Cardiac muscle cell (in vitro differentiated cells and primary cell): ENCODE data around the gene TIMM50. TPM values are rescaled to one million over a fixed set of nuclear protein-coding genes. Genes with fewer than 3 reads are reported as not detected.
A peak's percentile ranks its signal among the peaks of the same experiment; 100 is the strongest.

ENCODE experiments used
- DNase-seq, 2 donors: peaks; one replicate each; pipeline versions ENCODE4 v3.0.0 to v3.0.0-alpha.2; 2010 to 2017; ENCODE audit warnings: low read depth in 1 of 2, low spot score in 1 of 2
- H3K27ac ChIP-seq: fragments of 200-600 bp; sonication (generic); 2 replicates; pipeline ENCODE4 v1.5.1; 2016
- H3K27me3 ChIP-seq: fragments of 200-600 bp; sonication (generic); 2 replicates; pipeline ENCODE4 v1.6.0; 2016; ENCODE audit warnings: control low read depth
- H3K36me3 ChIP-seq: fragments of 200-600 bp; sonication (generic); 2 replicates; pipeline ENCODE4 v1.5.1; 2016; ENCODE audit warnings: control low read depth
- H3K4me1 ChIP-seq: fragments of 200-600 bp; sonication (generic); 2 replicates; pipeline ENCODE4 v1.8.1; 2017; ENCODE audit warnings: low read depth, mild to moderate bottlenecking, mixed run types
- H3K4me3 ChIP-seq: fragments of 200-600 bp; sonication (generic); 2 replicates; pipeline ENCODE4 v1.5.1; 2016; ENCODE audit warnings: mild to moderate bottlenecking
- H3K9me3 ChIP-seq: fragments of 200-600 bp; sonication (generic); 2 replicates; pipeline ENCODE4 v1.5.1; 2017; ENCODE audit warnings: low read depth, mild to moderate bottlenecking, control low read depth
- CTCF ChIP-seq: IDR thresholded peaks from 2 replicates; pipeline ENCODE4 v1.5.1; 2012; ENCODE audit warnings: low read depth, mild to moderate bottlenecking, low read length
- polyA plus RNA-seq: library from polyadenylated mRNA; unstranded; fragments of >200 nt; fragmentation: Nextera tagmentation; extraction: Ambion mirVana; gene quantifications from 2 replicates; pipeline ENCODE4 v1.2.1, GENCODE V29; 2016
- total RNA-seq: library from RNA; depleted of rRNA; stranded (reverse); fragments of >200 nt; gene quantifications from 2 replicates; pipeline ENCODE4 v1.2.3, GENCODE V29; 2016

Gene TIMM50
- total and polyA plus RNA-seq, 2 experiments from 2014 or later = 80.4 to 93.3 TPM

DNA sequence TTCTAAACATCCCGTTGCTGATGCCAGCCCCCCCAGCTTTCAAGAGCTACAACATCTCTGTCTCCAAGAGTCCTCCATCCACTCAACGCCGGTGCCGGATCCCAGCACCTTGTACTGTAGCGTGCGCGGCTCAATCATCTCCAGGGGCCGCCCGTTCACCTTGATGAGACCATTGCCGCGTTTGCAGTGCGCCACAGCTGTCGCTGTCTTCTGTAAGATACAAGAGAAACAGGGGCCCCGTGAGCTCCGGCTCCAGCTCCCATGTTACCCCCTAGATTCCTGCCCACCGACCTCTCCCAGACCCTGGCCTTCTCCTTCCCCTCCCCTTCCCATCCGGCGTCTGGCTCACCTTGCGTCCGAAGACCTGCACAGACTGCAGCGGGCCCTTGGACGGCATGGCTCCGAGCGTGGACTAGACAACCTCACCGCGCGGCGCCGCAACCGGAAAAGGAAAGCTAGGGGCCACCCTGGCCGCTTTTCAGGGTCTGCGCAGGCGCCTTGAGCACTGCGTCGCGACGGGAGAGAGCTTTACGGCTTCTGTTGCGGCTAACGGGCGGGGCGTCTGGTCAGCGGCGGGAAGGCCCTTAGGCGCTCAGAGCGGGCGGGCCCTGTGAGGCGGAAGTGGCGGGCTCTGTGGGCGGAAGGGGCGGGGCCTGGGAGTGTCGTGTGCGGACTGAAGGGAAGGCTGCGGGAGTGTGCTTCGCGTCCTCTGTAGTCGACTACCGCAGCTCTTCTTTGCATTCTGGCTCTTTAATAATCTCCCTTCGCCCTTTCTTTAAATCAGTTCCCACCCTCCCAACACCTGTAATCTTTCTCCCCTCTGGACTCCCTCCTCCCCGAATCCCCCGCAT is 44.9 kb upstream of the TIMM50 start, which contains the start of gene RPS16:
TSS of gene RPS16 (minus strand) at position 451 of the 851 bp plus-strand sequence. CDS start at position 397, 54 bp downstream.
- TF ChIP-seq CTCF = no peak
- H3K9me3 ChIP-seq = no peaks in the 10 kb centered on the region
- no peaks in the 10 kb centered on the region for H3K27me3 ChIP-seq
- H3K27ac ChIP-seq = peak within 1 kb of the TSS; percentile 95
- peak within 1 kb of the TSS; percentile 99 for H3K4me3 ChIP-seq
- H3K4me1 ChIP-seq = peaks cover 9% of the 10 kb centered on the region
- DNase-seq = peak; percentile 99 to 100
- H3K36me3 ChIP-seq = peaks cover 17% of the 10 kb centered on the region

DNA sequence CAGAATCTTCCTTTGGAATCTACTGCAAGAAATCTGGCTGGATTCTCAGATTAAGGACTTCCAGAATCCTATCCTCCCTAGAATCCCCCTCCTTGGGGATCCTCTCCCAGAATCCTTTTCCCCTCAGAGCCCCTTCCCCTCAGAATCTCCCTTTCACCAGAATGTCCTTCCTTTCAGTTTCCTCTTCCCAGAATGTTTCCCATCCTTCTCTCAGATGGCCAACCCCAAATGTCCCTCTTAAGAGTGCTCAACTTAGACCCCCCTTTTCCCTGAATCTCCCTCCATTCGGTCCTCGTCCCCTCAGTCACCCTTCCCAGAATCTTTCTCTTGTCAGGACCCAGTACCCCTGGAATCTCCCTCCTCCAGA is 44.3 kb upstream of the TIMM50 start:
- H3K4me3 ChIP-seq = peak overlapping the region; percentile 99
- no peak for TF ChIP-seq CTCF
- H3K27ac ChIP-seq = peak overlapping the region; percentile 95

DNA sequence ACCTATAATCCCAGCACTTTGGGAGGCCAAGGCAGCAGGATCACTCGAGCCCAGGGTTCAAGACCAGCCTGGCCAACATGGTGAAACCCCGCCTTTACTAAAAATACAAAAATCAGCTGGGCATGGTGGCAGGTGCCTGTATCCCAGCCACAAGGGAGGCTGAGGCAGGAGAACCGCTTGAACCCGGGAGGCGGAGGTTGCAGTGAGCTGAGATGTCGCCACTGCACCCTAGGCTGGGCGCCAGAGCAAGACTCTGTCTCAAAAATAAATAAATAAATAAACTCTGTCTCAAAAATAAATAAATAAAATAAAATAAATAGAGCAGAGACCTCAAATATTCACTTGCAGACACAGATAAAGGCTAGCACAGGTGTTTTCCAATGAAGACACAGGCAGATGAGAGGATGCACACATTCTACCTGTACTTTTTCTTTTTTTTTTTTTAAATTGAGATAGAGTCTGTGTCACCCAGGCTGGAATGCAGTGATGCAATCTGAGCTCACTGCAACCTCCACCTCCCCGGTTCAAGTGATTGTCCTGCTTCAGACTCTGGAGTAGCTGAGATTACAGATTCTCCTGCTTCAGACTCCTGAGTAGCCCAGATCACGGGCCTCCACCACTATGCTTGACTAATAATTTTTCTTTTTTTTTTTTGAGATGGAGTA is 42.2 kb upstream of the TIMM50 start:
- H3K27ac ChIP-seq = no peak overlapping the region

More for the DNA sequence above, 44.3 kb upstream of the TIMM50 start:
- Histone ChIP-seq H3K4me1 (peaks cover 9% of the 10 kb centered on the region), H3K9me3 (no peaks in the 10 kb centered on the region), H3K27me3 (no peaks in the 10 kb centered on the region), H3K36me3 (peaks cover 17% of the 10 kb centered on the region)
- DNase-seq = no peak

DNA sequence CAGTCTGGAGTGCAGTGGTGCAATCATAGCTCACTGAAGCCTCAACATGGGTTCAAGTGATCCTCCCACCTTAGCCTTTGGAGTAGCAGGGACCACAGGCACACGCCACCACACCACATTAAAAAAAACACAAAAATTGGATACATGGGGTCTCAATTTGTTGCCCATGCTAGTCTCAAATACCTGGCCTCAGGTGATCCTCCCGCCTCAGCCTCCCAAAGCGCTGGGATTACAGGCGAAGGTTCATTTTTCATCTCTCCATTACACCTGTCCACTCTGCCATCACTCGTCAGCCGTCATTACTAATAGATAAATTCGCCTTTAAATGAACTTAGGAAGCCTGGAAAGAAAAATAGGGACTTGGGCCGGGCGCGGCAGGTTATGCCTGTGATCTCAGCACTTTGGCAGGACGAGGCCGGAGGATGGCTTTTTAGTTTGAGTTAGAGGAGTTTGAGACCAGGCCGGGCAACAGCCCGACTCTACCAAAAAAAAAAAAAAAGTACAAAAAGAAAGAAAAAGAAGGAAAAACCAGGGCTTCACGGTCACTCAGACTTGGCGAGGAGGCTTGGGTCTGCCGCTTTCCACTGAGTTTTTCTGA is 35.9 kb upstream of the TIMM50 start:
- Histone ChIP-seq H3K36me3 (no peaks in the 10 kb centered on the region), H3K9me3 (no peaks in the 10 kb centered on the region), H3K4me1 (peaks cover 4% of the 10 kb centered on the region), H3K4me3 (peak overlapping the region; percentile 83), H3K27me3 (no peaks in the 10 kb centered on the region), H3K27ac (peak overlapping the region; percentile 91)
- no peak for TF ChIP-seq CTCF
- DNase-seq = peak; percentile 6 to 42

More for the DNA sequence above, 42.2 kb upstream of the TIMM50 start:
- peaks cover 10% of the 10 kb centered on the region for H3K36me3 ChIP-seq
- H3K27me3 ChIP-seq = no peaks in the 10 kb centered on the region
- no peaks in the 10 kb centered on the region for H3K9me3 ChIP-seq
- no peak for TF ChIP-seq CTCF
- DNase-seq = no peak
- H3K4me3 ChIP-seq = no peak overlapping the region
- H3K4me1 ChIP-seq = peaks cover 9% of the 10 kb centered on the region

GRCh38 chr19:39445196-39446111 is 35.2 kb upstream of the TIMM50 start, which contains the start of gene SUPT5H:
Gene SUPT5H (plus strand): TSS chr19:39445582. CDS start chr19:39445891, 309 bp downstream.
- no peaks in the 10 kb centered on the region for H3K9me3 ChIP-seq
- TF ChIP-seq CTCF = no peak
- H3K36me3 ChIP-seq = no peaks in the 10 kb centered on the region
- peak; percentile 98 for DNase-seq
- H3K4me3 ChIP-seq = peak within 1 kb of the TSS; percentile 83
- peaks cover 4% of the 10 kb centered on the region for H3K4me1 ChIP-seq
- H3K27ac ChIP-seq = peak within 1 kb of the TSS; percentile 91
- no peaks in the 10 kb centered on the region for H3K27me3 ChIP-seq
